PC-3 (cell line): ENCODE measurements around the gene SLC25A18.

Experiments
- CTCF ChIP-seq: fragments of 300-600 bp; sonication (generic); conservative IDR thresholded peaks from 2 replicates; pipeline ENCODE4 v1.5.1; 2017; ENCODE audit warnings: antibody characterized with exemption, low read depth, mild to moderate bottlenecking, low read length
- EZH2 ChIP-seq: fragments of 300-600 bp; sonication (generic); IDR thresholded peaks from one replicate; pipeline ENCODE4 v1.6.1; 2017; ENCODE audit warnings: antibody characterized with exemption, mild to moderate bottlenecking, low read length; ENCODE audit not compliant: unreplicated experiment
- EZH2phosphoT487 ChIP-seq: fragments of 300-600 bp; sonication (generic); IDR thresholded peaks from 2 replicates; pipeline ENCODE4 v1.6.1; 2018; ENCODE audit warnings: mild to moderate bottlenecking, antibody characterized with exemption, low read length, borderline replicate concordance

- no peak for TF ChIP-seq CTCF
- no peak for TF ChIP-seq EZH2phosphoT487
- no peak for TF ChIP-seq EZH2
Measured at GRCh38 chr22:17548756-17549035, 14.6 kb upstream of the SLC25A18 start.
